Muscle of leg (tissue), 11 donors: Measurements from ENCODE around the gene SLC8A1. TPM values are rescaled to one million over a fixed set of nuclear protein-coding genes. Genes with fewer than 3 reads are reported as not detected.
A peak's percentile ranks its signal among the peaks of the same experiment; 100 is the strongest.

ENCODE experiments used
- DNase-seq: peaks from one replicate; pipeline ENCODE4 v3.0.0; 2013
- H3K27ac ChIP-seq: one replicate; pipeline ENCODE4 v1.5.1; 2013; ENCODE audit warnings: mild to moderate bottlenecking, low read length, control low read depth
- H3K27me3 ChIP-seq: one replicate; pipeline ENCODE4 v1.6.1; 2013; ENCODE audit warnings: low read length; ENCODE audit not compliant: control insufficient read depth, insufficient read depth
- H3K36me3 ChIP-seq: one replicate; pipeline ENCODE4 v1.6.1; 2013; ENCODE audit warnings: low read length; ENCODE audit not compliant: control insufficient read depth, insufficient read depth
- H3K4me1 ChIP-seq: one replicate; pipeline ENCODE4 v1.6.1; 2013; ENCODE audit warnings: low read length; ENCODE audit not compliant: control insufficient read depth, insufficient read depth
- H3K4me3 ChIP-seq: one replicate; pipeline ENCODE4 v1.5.1; 2013; ENCODE audit warnings: low read length, control low read depth
- H3K9me3 ChIP-seq: replicated peaks from 2 replicates; pipeline ENCODE4 v1.6.1; 2013; ENCODE audit warnings: low read depth, low read length; ENCODE audit not compliant: control insufficient read depth
- WGBS: methylation state at CpG from one replicate; pipeline ENCODE4 v1.1.5; 2013; ENCODE audit warnings: missing lambda C conversion rate; ENCODE audit not compliant: insufficient coverage; 5-methylcytosine and 5-hydroxymethylcytosine counted together
- polyA plus RNA-seq, 8 donors: library from polyadenylated mRNA; unstranded; fragments of 120-200 nt; gene quantifications; one replicate each; pipeline versions ENCODE4 v1.2.1 to v1.2.3, GENCODE V29; 2013; ENCODE audit warnings: inconsistent platforms in 1 of 8, low replicate concordance in 1 of 8; ENCODE audit not compliant: insufficient read length in 8 of 8, insufficient read depth in 1 of 8
- total RNA-seq: library from RNA; stranded (reverse); fragments of 120-200 nt; gene quantifications from one replicate; pipeline ENCODE4 v1.2.4, GENCODE V29; 2013

The SLC8A1 gene
- total and polyA plus RNA-seq, 9 donors: 4.9 to 36.8 (median 8.9) TPM

DNA sequence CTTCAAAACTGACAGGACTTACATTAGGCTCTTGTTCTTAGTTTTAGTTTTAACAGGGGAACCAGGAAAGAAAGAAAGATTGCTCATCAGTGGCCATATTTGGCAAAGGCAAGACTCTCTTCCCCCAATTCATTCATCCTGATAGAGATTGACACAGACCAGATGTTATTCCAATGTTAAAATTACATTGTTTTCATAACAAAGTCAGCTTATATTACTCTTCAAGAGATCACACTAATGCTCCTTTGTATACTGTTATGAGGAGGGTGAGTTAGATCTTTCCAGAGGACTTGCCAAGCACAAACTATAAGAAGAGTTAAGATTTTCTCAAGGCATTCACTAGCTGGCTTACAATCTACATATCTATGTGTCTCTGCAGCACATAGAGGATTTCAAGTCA lies 252.1 kb downstream of the SLC8A1 start:
- Histone ChIP-seq H3K4me1 (peaks cover 6% of the 10 kb centered on the region), H3K36me3 (no peaks in the 10 kb centered on the region), H3K9me3 (no peaks in the 10 kb centered on the region), H3K27ac (no peak overlapping the region), H3K4me3 (no peak overlapping the region), H3K27me3 (no peaks in the 10 kb centered on the region)
- DNase-seq: peak; percentile 86

DNA sequence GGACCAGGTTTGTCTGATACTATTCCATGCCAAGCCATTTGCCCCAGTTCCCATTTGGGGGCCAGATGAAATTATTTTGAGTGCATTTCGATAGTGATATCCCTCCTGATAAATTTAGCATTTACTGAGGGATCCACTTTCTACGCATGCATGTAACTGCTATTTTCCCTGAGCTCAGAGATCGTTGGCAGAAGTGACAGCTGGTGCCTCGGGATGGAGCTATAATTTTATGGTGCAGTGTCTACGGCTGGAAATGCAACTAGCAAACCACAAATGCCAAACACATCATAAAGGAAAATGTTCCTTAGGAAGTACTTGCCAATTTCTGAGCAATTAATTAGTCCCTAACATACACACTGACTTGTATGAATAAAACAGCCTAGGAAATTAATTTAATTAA lies 254.8 kb downstream of the SLC8A1 start:
- H3K27me3 ChIP-seq: no peaks in the 10 kb centered on the region
- H3K4me1 ChIP-seq: peaks cover 6% of the 10 kb centered on the region
- DNase-seq: peak; percentile 48
- H3K4me3 ChIP-seq: no peak overlapping the region
- no peaks in the 10 kb centered on the region for H3K36me3 ChIP-seq
- no CpG with 5 or more reads among the region's 5 CpGs for WGBS
- H3K9me3 ChIP-seq: no peaks in the 10 kb centered on the region
- no peak overlapping the region for H3K27ac ChIP-seq

DNA sequence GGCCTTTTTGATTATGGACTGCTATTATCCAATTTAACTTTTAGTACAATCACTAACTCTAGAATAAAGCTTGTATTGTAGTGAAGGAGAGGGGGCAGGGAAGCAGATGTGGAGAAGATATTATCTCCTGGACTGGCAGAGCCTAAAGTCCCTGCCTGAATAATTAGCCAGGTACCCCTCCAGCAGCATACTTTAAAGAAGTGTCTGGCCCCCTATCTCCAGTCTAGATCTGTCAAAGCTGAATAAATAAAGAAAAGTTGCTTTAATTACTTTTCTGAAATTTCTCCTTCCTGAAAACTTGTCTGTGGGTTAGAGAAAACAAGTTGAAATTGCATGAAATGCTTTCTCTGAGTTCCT lies 258.2 kb downstream of the SLC8A1 start:
- no peaks in the 10 kb centered on the region for H3K27me3 ChIP-seq
- H3K27ac ChIP-seq: no peak overlapping the region
- peaks cover 6% of the 10 kb centered on the region for H3K4me1 ChIP-seq
- no peaks in the 10 kb centered on the region for H3K9me3 ChIP-seq
- no peak for DNase-seq
- no peak overlapping the region for H3K4me3 ChIP-seq
- H3K36me3 ChIP-seq: no peaks in the 10 kb centered on the region

DNA sequence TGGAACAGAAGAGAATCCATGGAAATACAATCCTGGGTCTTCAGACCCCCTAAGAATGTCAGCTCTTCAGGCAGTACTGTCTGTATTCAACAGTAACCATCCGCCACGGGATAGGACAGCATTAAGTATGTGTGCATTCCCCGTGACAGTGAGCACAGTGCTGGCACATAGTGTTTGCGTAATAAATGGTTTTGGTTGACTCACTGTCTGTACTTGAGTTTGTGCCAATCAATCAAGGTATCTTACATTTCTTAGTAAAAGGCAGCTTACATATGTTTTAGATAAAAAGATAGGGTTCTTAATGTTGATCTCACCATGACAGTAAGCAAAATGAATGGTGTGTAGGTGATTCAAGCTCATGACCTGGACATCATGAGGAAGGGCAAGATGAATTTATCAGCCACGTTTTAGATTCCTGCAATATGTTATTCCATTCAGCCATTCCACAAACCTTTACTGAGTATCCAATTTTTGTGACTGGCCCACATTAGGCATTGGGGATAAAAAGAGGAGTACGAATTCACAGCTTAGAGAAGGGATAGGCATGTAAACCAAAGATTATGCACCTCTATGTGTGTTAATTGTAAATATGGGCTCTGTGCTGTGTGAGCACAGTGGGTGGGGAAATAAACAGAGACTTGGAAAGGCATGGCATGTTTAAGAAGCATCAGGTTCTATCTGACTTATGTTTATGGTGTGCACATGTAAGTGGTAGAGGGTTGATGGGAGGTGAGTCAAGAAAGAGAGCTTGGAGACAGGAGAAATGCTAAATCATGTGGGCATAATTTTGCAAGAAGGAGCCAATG lies 258.8 kb downstream of the SLC8A1 start:
- H3K4me3 ChIP-seq: no peak overlapping the region
- 100% methylated on average over 1 of the region's 6 CpGs for WGBS
- DNase-seq: no peak
- no peaks in the 10 kb centered on the region for H3K36me3 ChIP-seq
- no peaks in the 10 kb centered on the region for H3K27me3 ChIP-seq
- no peak overlapping the region for H3K27ac ChIP-seq
- H3K4me1 ChIP-seq: peaks cover 6% of the 10 kb centered on the region
- no peaks in the 10 kb centered on the region for H3K9me3 ChIP-seq

DNA sequence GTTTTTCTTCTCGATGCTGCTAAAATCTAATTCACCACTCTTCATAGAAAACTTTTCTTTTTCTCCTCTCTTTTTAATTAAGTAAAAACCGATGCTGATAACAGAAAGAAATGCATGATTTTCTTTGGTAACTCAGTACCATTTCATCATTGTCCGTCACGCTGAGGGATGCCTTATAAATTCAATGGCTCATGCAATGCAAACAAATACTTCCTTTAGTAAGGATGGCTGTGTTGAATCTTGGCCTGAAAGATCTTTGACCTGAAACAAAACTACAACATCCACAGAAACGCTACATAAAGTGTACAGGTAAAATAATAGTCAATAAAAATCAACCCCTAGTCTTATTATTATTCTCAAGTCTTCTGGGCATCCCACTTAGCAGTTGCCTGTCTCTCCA lies 261.4 kb downstream of the SLC8A1 start:
- Histone ChIP-seq H3K9me3 (no peaks in the 10 kb centered on the region), H3K27me3 (no peaks in the 10 kb centered on the region), H3K4me3 (no peak overlapping the region), H3K36me3 (no peaks in the 10 kb centered on the region), H3K27ac (peak overlapping the region; percentile 71), H3K4me1 (no peaks in the 10 kb centered on the region)
- no peak for DNase-seq
- no CpG with 5 or more reads among the region's 5 CpGs for WGBS

DNA sequence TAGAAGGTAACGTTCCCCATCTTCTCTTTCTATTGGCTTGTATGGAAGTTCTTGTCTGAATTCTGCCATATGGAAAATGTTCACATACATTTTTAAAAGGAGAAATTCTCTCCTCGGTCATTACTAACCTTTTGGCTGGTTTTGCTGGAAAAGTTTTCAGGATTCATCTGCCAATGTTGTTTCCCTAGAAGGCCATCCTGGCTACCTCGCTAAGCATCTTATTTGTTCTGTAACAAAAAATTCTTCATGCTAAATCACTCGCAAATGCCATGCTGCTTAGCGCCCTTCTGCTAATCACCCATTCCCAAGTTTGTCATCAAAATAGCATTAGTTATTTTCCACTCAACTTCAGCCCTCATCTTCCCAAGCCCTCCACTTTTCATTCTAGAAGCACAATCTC lies 262.0 kb downstream of the SLC8A1 start:
- H3K27ac ChIP-seq: peak overlapping the region; percentile 71
- WGBS: 27% methylated on average over 4 of the region's 5 CpGs

GRCh38 chr2:40187054-40187453 lies 264.8 kb downstream of the SLC8A1 start:
- Histone ChIP-seq H3K4me3 (no peak overlapping the region), H3K9me3 (no peaks in the 10 kb centered on the region), H3K27ac (no peak overlapping the region), H3K36me3 (no peaks in the 10 kb centered on the region), H3K4me1 (no peaks in the 10 kb centered on the region), H3K27me3 (no peaks in the 10 kb centered on the region)
- DNase-seq: no peak
- WGBS: 59% methylated on average over 3 of the region's 5 CpGs

More for the DNA sequence above, 262.0 kb downstream of the SLC8A1 start:
- H3K36me3 ChIP-seq: no peaks in the 10 kb centered on the region
- H3K4me1 ChIP-seq: no peaks in the 10 kb centered on the region
- H3K4me3 ChIP-seq: no peak overlapping the region
- no peaks in the 10 kb centered on the region for H3K9me3 ChIP-seq
- DNase-seq: peak; percentile 95
- H3K27me3 ChIP-seq: no peaks in the 10 kb centered on the region

- Histone ChIP-seq H3K9me3 (no peaks in the 10 kb centered on the region), H3K27me3 (no peaks in the 10 kb centered on the region), H3K27ac (no peak overlapping the region), H3K4me1 (no peaks in the 10 kb centered on the region), H3K36me3 (no peaks in the 10 kb centered on the region), H3K4me3 (no peak overlapping the region)
- no peak for DNase-seq
- 75% methylated on average over 4 of the region's 5 CpGs for WGBS
Observed at GRCh38 chr2:40184551-40184950, 267.3 kb downstream of the SLC8A1 start.

- Histone ChIP-seq H3K4me1 (no peaks in the 10 kb centered on the region), H3K36me3 (no peaks in the 10 kb centered on the region), H3K9me3 (no peaks in the 10 kb centered on the region), H3K27ac (no peak overlapping the region), H3K27me3 (no peaks in the 10 kb centered on the region), H3K4me3 (no peak overlapping the region)
- DNase-seq: no peak
- no CpG with 5 or more reads among the region's 3 CpGs for WGBS
Observed at GRCh38 chr2:40181855-40182254, 270.0 kb downstream of the SLC8A1 start.

DNA sequence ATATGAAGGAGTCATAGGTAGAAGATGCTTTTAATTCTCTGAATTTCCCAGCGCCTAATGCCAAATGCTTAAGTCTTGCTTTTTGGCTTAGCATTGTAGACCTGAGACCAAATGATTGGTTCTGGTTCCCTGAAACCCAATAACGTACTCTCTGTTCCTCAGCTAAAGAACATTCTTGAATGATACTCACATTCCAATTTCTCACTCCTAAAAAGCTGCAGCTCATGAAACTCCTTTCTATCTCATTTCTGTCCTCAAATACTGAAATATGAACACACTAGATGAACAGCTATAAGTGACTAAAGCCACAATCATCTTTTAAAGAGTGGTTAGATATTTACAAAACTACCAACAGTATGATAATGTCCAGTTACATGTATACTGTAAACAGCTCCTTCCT lies 272.1 kb downstream of the SLC8A1 start:
- H3K4me3 ChIP-seq: no peak overlapping the region
- WGBS: 86% methylated on average over 1 of the region's 2 CpGs
- DNase-seq: no peak
- H3K9me3 ChIP-seq: no peaks in the 10 kb centered on the region
- no peaks in the 10 kb centered on the region for H3K4me1 ChIP-seq
- H3K27ac ChIP-seq: no peak overlapping the region
- no peaks in the 10 kb centered on the region for H3K36me3 ChIP-seq
- H3K27me3 ChIP-seq: no peaks in the 10 kb centered on the region

GRCh38 chr2:40178971-40179370 lies 272.9 kb downstream of the SLC8A1 start:
- H3K4me3 ChIP-seq: no peak overlapping the region
- WGBS: no CpG with 5 or more reads among the region's 3 CpGs
- H3K27ac ChIP-seq: no peak overlapping the region
- H3K36me3 ChIP-seq: no peaks in the 10 kb centered on the region
- no peaks in the 10 kb centered on the region for H3K4me1 ChIP-seq
- DNase-seq: no peak
- H3K27me3 ChIP-seq: no peaks in the 10 kb centered on the region
- H3K9me3 ChIP-seq: no peaks in the 10 kb centered on the region
